Breast epithelium (tissue), 3 donors: Measurements from ENCODE around the gene AFF4.

Experiments used
- POLR2A ChIP-seq: fragments of 450-650 bp; IDR thresholded peaks from one replicate; pipeline ENCODE4 v1.6.1; 2016; ENCODE audit warnings: antibody characterized with exemption, mild to moderate bottlenecking, moderate library complexity
- POLR2AphosphoS5 ChIP-seq, 3 donors: sonication (generic); formaldehyde crosslinking; IDR thresholded peaks; one replicate each; pipeline ENCODE4 v1.6.1; 2017; ENCODE audit warnings: antibody characterized with exemption in 3 of 3
- TF ChIP-seq, protein P1 (sequence below), 3 donors: fragments of 450-650 bp; IDR thresholded peaks; one replicate each; pipeline ENCODE4 v1.5.1; 2016 to 2017; ENCODE audit warnings: antibody characterized with exemption in 3 of 3, mild to moderate bottlenecking in 3 of 3, moderate library complexity in 3 of 3

GRCh38 chr5:132873930-132874271 lies 89.5 kb downstream of the AFF4 start:
- TF ChIP-seq POLR2A (no peak), POLR2AphosphoS5 (IDR thresholded peaks at IDR 0.05) (no peak)
- TF ChIP-seq, protein P1, sequence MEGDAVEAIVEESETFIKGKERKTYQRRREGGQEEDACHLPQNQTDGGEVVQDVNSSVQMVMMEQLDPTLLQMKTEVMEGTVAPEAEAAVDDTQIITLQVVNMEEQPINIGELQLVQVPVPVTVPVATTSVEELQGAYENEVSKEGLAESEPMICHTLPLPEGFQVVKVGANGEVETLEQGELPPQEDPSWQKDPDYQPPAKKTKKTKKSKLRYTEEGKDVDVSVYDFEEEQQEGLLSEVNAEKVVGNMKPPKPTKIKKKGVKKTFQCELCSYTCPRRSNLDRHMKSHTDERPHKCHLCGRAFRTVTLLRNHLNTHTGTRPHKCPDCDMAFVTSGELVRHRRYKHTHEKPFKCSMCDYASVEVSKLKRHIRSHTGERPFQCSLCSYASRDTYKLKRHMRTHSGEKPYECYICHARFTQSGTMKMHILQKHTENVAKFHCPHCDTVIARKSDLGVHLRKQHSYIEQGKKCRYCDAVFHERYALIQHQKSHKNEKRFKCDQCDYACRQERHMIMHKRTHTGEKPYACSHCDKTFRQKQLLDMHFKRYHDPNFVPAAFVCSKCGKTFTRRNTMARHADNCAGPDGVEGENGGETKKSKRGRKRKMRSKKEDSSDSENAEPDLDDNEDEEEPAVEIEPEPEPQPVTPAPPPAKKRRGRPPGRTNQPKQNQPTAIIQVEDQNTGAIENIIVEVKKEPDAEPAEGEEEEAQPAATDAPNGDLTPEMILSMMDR (IDR thresholded peaks at IDR 0.05), result no peak
